BJ (cell line): Measurements from ENCODE around the gene MRPL33. TPM values are rescaled to one million over a fixed set of nuclear protein-coding genes. Genes with fewer than 3 reads are reported as not detected.

Experiments
- CTCF ChIA-PET: fragments of 350-600 bp; formaldehyde crosslinking; extraction: SDS; loops from one replicate; lab custom pipeline; 2021; ENCODE audit warnings: antibody characterized with exemption, inconsistent platforms; lab: Yijun Ruan, JAX
- POLR2A ChIA-PET: fragments of 300-600 bp; sonication (Branson Sonifier 250); formaldehyde crosslinking; extraction: SDS; loops from one replicate; lab custom pipeline; 2021; ENCODE audit warnings: antibody characterized with exemption; lab: Charles Lee
- DNase-seq: peaks from one replicate; pipeline ENCODE4 v3.0.0-alpha.2; 2011; ENCODE audit warnings: low read depth
- H3K27me3 ChIP-seq: 2 replicates; pipeline ENCODE4 v1.6.0; 2011; ENCODE audit warnings: low read length; ENCODE audit not compliant: control insufficient read depth, insufficient read depth
- H3K36me3 ChIP-seq: 2 replicates; pipeline ENCODE4 v1.5.1; 2011; ENCODE audit warnings: low read length; ENCODE audit not compliant: control insufficient read depth, insufficient read depth
- H3K4me3 ChIP-seq: 2 replicates; pipeline ENCODE4 v1.5.1; 2011; ENCODE audit warnings: low read depth, mild to moderate bottlenecking, control low read depth, low read length
- CTCF ChIP-seq: IDR thresholded peaks from 2 replicates; pipeline ENCODE4 v1.5.1; 2011; ENCODE audit warnings: low read depth, mild to moderate bottlenecking, control low read depth, inconsistent platforms, low read length, moderate library complexity; ENCODE audit not compliant: insufficient read depth
- polyA plus RNA-seq: library from polyadenylated mRNA; depleted of rRNA; stranded (reverse); fragments of >200 nt; gene quantifications from 2 replicates; pipeline ENCODE4 v1.2.3, GENCODE V29; 2011

The MRPL33 gene
- polyA plus RNA-seq, 1 experiment, result 31.0 TPM

- no peak for TF ChIP-seq CTCF
- ChIA-PET POLR2A (no interaction called here), CTCF (interaction anchor here (0.5 to 3.4 kb wide), 8 partner anchors 8 to 61 kb away, joined by 3 to 15 read pairs (median 5); no protein-coding TSS in a partner anchor)
- no peak for DNase-seq
- Histone ChIP-seq H3K27me3 (no peaks in the 10 kb centered on the region), H3K4me3 (no peak overlapping the region), H3K36me3 (no peaks in the 10 kb centered on the region)
Observed at GRCh38 chr2:27724905-27725701, 46.4 kb upstream of the MRPL33 start.

- Histone ChIP-seq H3K36me3 (no peaks in the 10 kb centered on the region), H3K27me3 (no peaks in the 10 kb centered on the region), H3K4me3 (no peak overlapping the region)
- POLR2A ChIA-PET, result no interaction called here
- TF ChIP-seq CTCF, result no peak
- CTCF ChIA-PET, result interaction anchor here (1.9 to 2.8 kb wide), 2 partner anchors 27 to 725 kb away, joined by 4 to 8 read pairs; no protein-coding TSS in a partner anchor
- no peak for DNase-seq
Observed at GRCh38 chr2:27727257-27727656, 44.3 kb upstream of the MRPL33 start.

- H3K4me3 ChIP-seq, result no peak overlapping the region
Observed at GRCh38 chr2:27728081-27728858, 43.2 kb upstream of the MRPL33 start.

GRCh38 chr2:27729198-27729597, 42.3 kb upstream of the MRPL33 start:
- TF ChIP-seq CTCF, result no peak
- no peak for DNase-seq
- Histone ChIP-seq H3K36me3 (no peaks in the 10 kb centered on the region), H3K4me3 (no peak overlapping the region), H3K27me3 (no peaks in the 10 kb centered on the region)
- ChIA-PET POLR2A (no interaction called here), CTCF (interaction anchor here (1.1 to 2.8 kb wide), 4 partner anchors 9 to 724 kb away, joined by 3 to 8 read pairs (median 4); no protein-coding TSS in a partner anchor)

More at GRCh38 chr2:27728081-27728858, 43.2 kb upstream of the MRPL33 start:
- Histone ChIP-seq H3K27me3 (no peaks in the 10 kb centered on the region), H3K36me3 (no peaks in the 10 kb centered on the region)
- ChIA-PET POLR2A (no interaction called here), CTCF (interaction anchor here (1.1 to 2.8 kb wide), 4 partner anchors 8 to 724 kb away, joined by 3 to 8 read pairs (median 4); no protein-coding TSS in a partner anchor)
- TF ChIP-seq CTCF, result no peak
- DNase-seq, result no peak

- TF ChIP-seq CTCF, result no peak
- Histone ChIP-seq H3K36me3 (no peaks in the 10 kb centered on the region), H3K27me3 (no peaks in the 10 kb centered on the region), H3K4me3 (no peak overlapping the region)
- ChIA-PET POLR2A (no interaction called here), CTCF (interaction anchor here (0.5 to 2.8 kb wide), 5 partner anchors 9 to 723 kb away, joined by 3 to 8 read pairs (median 3); no protein-coding TSS in a partner anchor)
- DNase-seq, result no peak
Observed at GRCh38 chr2:27729614-27730013, 41.9 kb upstream of the MRPL33 start.
